ENCODE data around the gene FER. TPM values are rescaled to one million over a fixed set of nuclear protein-coding genes. Genes with fewer than 3 reads are reported as not detected.
A peak's percentile ranks its signal among the peaks of the same experiment; 100 is the strongest.
"Not testable (repeated sequence)": the region's sequence is repeated elsewhere in the genome, so short reads cannot be mapped to it uniquely, and the experiment has no call there.

The FER gene
- polyA plus RNA-seq, 4 donors: 16.2 to 19.3 (median 17.1) TPM

- no peak for DNase-seq (ENCODE audit: low read depth in 4 of 4, low spot score in 2 of 4)
These were observed 415.6 kb downstream of the FER start for GRCh38 chr5:109163336-109163735.

- no peak for DNase-seq (ENCODE audit: low read depth in 4 of 4, low spot score in 2 of 4)
These were observed 416.3 kb downstream of the FER start for GRCh38 chr5:109164001-109164400.

GRCh38 chr5:109167586-109167985, 419.9 kb downstream of the FER start:
- no peak for DNase-seq (ENCODE audit: low read depth in 4 of 4, low spot score in 2 of 4)

GRCh38 chr5:109168151-109168550, 420.5 kb downstream of the FER start:
- DNase-seq (ENCODE audit: low read depth in 4 of 4, low spot score in 2 of 4): no peak

GRCh38 chr5:109170629-109171350, 423.1 kb downstream of the FER start:
- no peak for DNase-seq (ENCODE audit: low read depth in 4 of 4, low spot score in 2 of 4)

GRCh38 chr5:109171437-109172073, 423.9 kb downstream of the FER start:
- not testable (repeated sequence) for DNase-seq (ENCODE audit: low read depth in 4 of 4, low spot score in 2 of 4)

GRCh38 chr5:109173036-109173794, 425.5 kb downstream of the FER start:
- DNase-seq (ENCODE audit: low read depth in 4 of 4, low spot score in 2 of 4): no peak

GRCh38 chr5:109177227-109177626, 429.5 kb downstream of the FER start:
- no peak for DNase-seq (ENCODE audit: low read depth in 4 of 4, low spot score in 2 of 4)

- no peak for DNase-seq (ENCODE audit: low read depth in 4 of 4, low spot score in 2 of 4)
These were observed 430.1 kb downstream of the FER start for GRCh38 chr5:109177782-109178181.

- no peak for DNase-seq (ENCODE audit: low read depth in 4 of 4, low spot score in 2 of 4)
These were observed 433.0 kb downstream of the FER start for GRCh38 chr5:109180668-109181067.

GRCh38 chr5:109186759-109187158, 439.1 kb downstream of the FER start:
- DNase-seq (ENCODE audit: low read depth in 4 of 4, low spot score in 2 of 4): no peak

- no peak for DNase-seq (ENCODE audit: low read depth in 4 of 4, low spot score in 2 of 4)
These were observed 443.5 kb downstream of the FER start for GRCh38 chr5:109191153-109191558.

GRCh38 chr5:109192027-109192426, 444.3 kb downstream of the FER start:
- no peak for DNase-seq (ENCODE audit: low read depth in 4 of 4, low spot score in 2 of 4)

GRCh38 chr5:109192555-109193281, 445.0 kb downstream of the FER start:
- DNase-seq (ENCODE audit: low read depth in 4 of 4, low spot score in 2 of 4): no peak

GRCh38 chr5:109195667-109196066, 448.0 kb downstream of the FER start:
- DNase-seq (ENCODE audit: low read depth in 4 of 4, low spot score in 2 of 4): no peak

GRCh38 chr5:109196087-109196822, 448.6 kb downstream of the FER start:
- DNase-seq (ENCODE audit: low read depth in 4 of 4, low spot score in 2 of 4): no peak

GRCh38 chr5:109196823-109197160, 449.1 kb downstream of the FER start:
- peak in 1 of 4 donors; percentile 7 for DNase-seq (ENCODE audit: low read depth in 4 of 4, low spot score in 2 of 4)

- DNase-seq (ENCODE audit: low read depth in 4 of 4, low spot score in 2 of 4): no peak
These were observed 451.6 kb downstream of the FER start for GRCh38 chr5:109199289-109199688.

- DNase-seq (ENCODE audit: low read depth in 4 of 4, low spot score in 2 of 4): no peak
These were observed 452.3 kb downstream of the FER start for GRCh38 chr5:109199799-109200620.

All from left renal cortex interstitium (tissue), 4 donors.